Lower lobe of right lung (tissue), 2 donors: ENCODE data around the gene IRF2BPL. TPM values are rescaled to one million over a fixed set of nuclear protein-coding genes. Genes with fewer than 3 reads are reported as not detected.

ENCODE experiments used
- ATAC-seq, 2 donors: fragments of 200-7000 bp; cut with Tn5 transposase; one replicate each; pipeline ENCODE4 v1.9.1; 2020 to 2022; ENCODE audit warnings: mild to moderate bottlenecking in 2 of 2, moderate library complexity in 2 of 2
- DNase-seq: peaks from one replicate; pipeline ENCODE4 v3.0.0-alpha.2; 2020
- H3K27ac ChIP-seq: fragments of 200-600 bp; one replicate; pipeline ENCODE4 v1.8.0; 2022
- H3K27me3 ChIP-seq: fragments of 200-600 bp; one replicate; pipeline ENCODE4 v1.8.0; 2022; ENCODE audit warnings: low read depth
- H3K36me3 ChIP-seq: fragments of 200-600 bp; one replicate; pipeline ENCODE4 v1.8.0; 2022; ENCODE audit warnings: mild to moderate bottlenecking
- H3K4me1 ChIP-seq: fragments of 200-600 bp; one replicate; pipeline ENCODE4 v1.8.0; 2022
- H3K4me3 ChIP-seq: fragments of 200-600 bp; one replicate; pipeline ENCODE4 v1.8.0; 2022; ENCODE audit warnings: mild to moderate bottlenecking
- H3K9me3 ChIP-seq: fragments of 200-600 bp; one replicate; pipeline ENCODE4 v1.8.0; 2022
- CTCF ChIP-seq: fragments of 200-600 bp; IDR thresholded peaks from one replicate; pipeline ENCODE4 v1.8.0; 2022; ENCODE audit warnings: antibody characterized with exemption, mild to moderate bottlenecking
- intact Hi-C: fragments of 100-400 bp; cut with DNase I; formaldehyde crosslinking; loops from one replicate; pipeline ENCODE4 v1.11.0; 2022
- total RNA-seq: library from RNA; stranded (reverse); fragmentation: NEBNext Ultra II Directional; extraction: Animal tissue kit (Norgen Biotek cat#: 25700); gene quantifications from one replicate; pipeline ENCODE4 v1.2.1, GENCODE V29; 2021
- donor health status: DM: no; HTN: yes; CAD: no; lungs with severe emphysema.

IRF2BPL gene
- total RNA-seq, 1 donor from 2014 or later: 44.3 TPM

GRCh38 chr14:76990084-76990483, 38.4 kb downstream of the IRF2BPL start:
- Histone ChIP-seq H3K27me3 (no peaks in the 10 kb centered on the region), H3K9me3 (no peaks in the 10 kb centered on the region), H3K4me1 (no peaks in the 10 kb centered on the region), H3K27ac (no peak overlapping the region), H3K4me3 (no peak overlapping the region), H3K36me3 (no peaks in the 10 kb centered on the region)
- intact Hi-C loops: no loop called here
- ATAC-seq: no peak
- no peak for DNase-seq
- TF ChIP-seq CTCF: no peak

GRCh38 chr14:76987956-76988520, 40.5 kb downstream of the IRF2BPL start:
- no peak overlapping the region for H3K4me3 ChIP-seq
- no peaks in the 10 kb centered on the region for H3K4me1 ChIP-seq
- H3K27ac ChIP-seq: no peak overlapping the region
- DNase-seq (no peak), ATAC-seq (no peak)
- intact Hi-C loops: no loop called here
- H3K27me3 ChIP-seq: no peaks in the 10 kb centered on the region
- no peaks in the 10 kb centered on the region for H3K36me3 ChIP-seq
- H3K9me3 ChIP-seq: no peaks in the 10 kb centered on the region
- no peak for TF ChIP-seq CTCF

- Histone ChIP-seq H3K4me1 (no peaks in the 10 kb centered on the region), H3K4me3 (no peak overlapping the region), H3K36me3 (no peaks in the 10 kb centered on the region), H3K27me3 (no peaks in the 10 kb centered on the region), H3K9me3 (no peaks in the 10 kb centered on the region), H3K27ac (no peak overlapping the region)
- intact Hi-C loops: no loop called here
- DNase-seq (no peak), ATAC-seq (no peak)
- TF ChIP-seq CTCF: no peak
These were observed 42.3 kb downstream of the IRF2BPL start for GRCh38 chr14:76986231-76986565.

- no peak for TF ChIP-seq CTCF
- no peaks in the 10 kb centered on the region for H3K4me1 ChIP-seq
- intact Hi-C loops: no loop called here
- ATAC-seq (peak in 1 of 2 donors; percentile 24), DNase-seq (no peak)
- no peaks in the 10 kb centered on the region for H3K36me3 ChIP-seq
- no peak overlapping the region for H3K27ac ChIP-seq
- H3K9me3 ChIP-seq: no peaks in the 10 kb centered on the region
- no peaks in the 10 kb centered on the region for H3K27me3 ChIP-seq
- no peak overlapping the region for H3K4me3 ChIP-seq
These were observed 42.8 kb downstream of the IRF2BPL start for GRCh38 chr14:76985540-76986230.

- TF ChIP-seq CTCF: no peak
- ATAC-seq (peak; percentile 36 to 43), DNase-seq (no peak)
- intact Hi-C loops: no loop called here
- no peaks in the 10 kb centered on the region for H3K36me3 ChIP-seq
- no peak overlapping the region for H3K27ac ChIP-seq
- no peaks in the 10 kb centered on the region for H3K27me3 ChIP-seq
- no peaks in the 10 kb centered on the region for H3K9me3 ChIP-seq
- no peak overlapping the region for H3K4me3 ChIP-seq
- H3K4me1 ChIP-seq: no peaks in the 10 kb centered on the region
These were observed 43.6 kb downstream of the IRF2BPL start for GRCh38 chr14:76984787-76985375.
